ENCODE measurements around the gene SOX5. TPM values are rescaled to one million over a fixed set of nuclear protein-coding genes. Genes with fewer than 3 reads are reported as not detected.

The SOX5 gene
- total and polyA plus RNA-seq, 2 experiments from 2014 or later: 1.0 to 4.7 TPM

- TF ChIP-seq CTCF (conservative IDR thresholded peaks at IDR 0.05; ENCODE audit: low read depth in 2 of 2) (no peak), ETS1 (IDR thresholded peaks at IDR 0.05) (no peak)
Measured at GRCh38 chr12:23851602-23852001, 97.9 kb downstream of the SOX5 start (continued).

- 0 out of 2 replicates have a peak, but pooled peaks cover 3% of the 10 kb centered on the region for H3K4me1 ChIP-seq (ENCODE audit: insufficient read depth)
- H3K4me2 ChIP-seq: no peak overlapping the region
- Mint-ChIP-seq H3K27ac (no peak overlapping the region), H3K9me3 (no peaks in the 10 kb centered on the region), H3K4me3 (no peak overlapping the region), H3K36me3 (ENCODE audit: low read depth) (no peaks in the 10 kb centered on the region), H3K4me1 (peaks cover 6% of the 10 kb centered on the region; the same call in 2 of the 3 replicates), H3K27me3 (ENCODE audit: insufficient read depth, low read depth, poor library complexity) (no peaks in the 10 kb centered on the region)
- no peaks in the 10 kb centered on the region for H3K9me2 ChIP-seq (ENCODE audit: insufficient read depth)
- H3K4me3 ChIP-seq: no peak overlapping the region
- DNase-seq (ENCODE audit: low spot score) (no peak), ATAC-seq (no peak)
- H3F3A ChIP-seq (replicated peaks; ENCODE audit: low read depth): no peaks in the 10 kb centered on the region
- H4K20me1 ChIP-seq (replicated peaks; ENCODE audit: insufficient read depth): no peaks in the 10 kb centered on the region
- H2AFZ ChIP-seq: no peak overlapping the region
- no peak overlapping the region for H3K27ac ChIP-seq (ENCODE audit: low read depth)
- H3K36me3 ChIP-seq (ENCODE audit: insufficient read depth): no peaks in the 10 kb centered on the region
- TF ChIP-seq JUNB (IDR thresholded peaks at IDR 0.05; ENCODE audit: unreplicated experiment) (no peak), EZH2phosphoT487 (IDR thresholded peaks at IDR 0.05; ENCODE audit: unreplicated experiment) (no peak), ZNF331 (CRISPR knock-in tag; IDR thresholded peaks at IDR 0.05; ENCODE audit: low read depth) (no peak)
- no peaks in the 10 kb centered on the region for H3K27me3 ChIP-seq (ENCODE audit: insufficient read depth)
- H3K79me2 ChIP-seq (replicated peaks; ENCODE audit: insufficient read depth): no peaks in the 10 kb centered on the region
Measured at GRCh38 chr12:23847857-23848256, 101.6 kb downstream of the SOX5 start.

- H3K36me3 Mint-ChIP-seq (ENCODE audit: low read depth): no peaks in the 10 kb centered on the region
- H3K27ac ChIP-seq (ENCODE audit: low read depth): no peak overlapping the region
- H3K79me2 ChIP-seq (replicated peaks; ENCODE audit: insufficient read depth): no peaks in the 10 kb centered on the region
- no peaks in the 10 kb centered on the region for H3K27me3 Mint-ChIP-seq (ENCODE audit: insufficient read depth, low read depth, poor library complexity)
- no peaks in the 10 kb centered on the region for H3K4me1 ChIP-seq (ENCODE audit: insufficient read depth)
- H3K4me1 Mint-ChIP-seq: no peaks in the 10 kb centered on the region
- no peaks in the 10 kb centered on the region for H3K9me3 Mint-ChIP-seq
- H3K4me3 Mint-ChIP-seq: no peak overlapping the region
- H3K36me3 ChIP-seq (ENCODE audit: insufficient read depth): no peaks in the 10 kb centered on the region
- H3K27me3 ChIP-seq (ENCODE audit: insufficient read depth): no peaks in the 10 kb centered on the region
- ATAC-seq (no peak), DNase-seq (ENCODE audit: low spot score) (no peak)
- no peak overlapping the region for H3K4me2 ChIP-seq
- no peak overlapping the region for H3K4me3 ChIP-seq
- no peak overlapping the region for H2AFZ ChIP-seq
- H3F3A ChIP-seq (replicated peaks; ENCODE audit: low read depth): no peaks in the 10 kb centered on the region
- no peaks in the 10 kb centered on the region for H4K20me1 ChIP-seq (replicated peaks; ENCODE audit: insufficient read depth)
- no peak overlapping the region for H3K27ac Mint-ChIP-seq
- H3K9me2 ChIP-seq (ENCODE audit: insufficient read depth): no peaks in the 10 kb centered on the region
- TF ChIP-seq ZNF462 (CRISPR knock-in tag; IDR thresholded peaks at IDR 0.05) (no peak), REST (IDR thresholded peaks at IDR 0.05; ENCODE audit: unreplicated experiment) (no peak), NANOG (IDR thresholded peaks at IDR 0.05; ENCODE audit: borderline replicate concordance) (no peak)
Measured at GRCh38 chr12:23843958-23844357, 105.5 kb downstream of the SOX5 start.
